H1 (cell line): ENCODE results near the gene FARP2. TPM values are rescaled to one million over a fixed set of nuclear protein-coding genes. Genes with fewer than 3 reads are reported as not detected.

Experiments used
- CTCF ChIA-PET: fragments of 300-600 bp; sonication (Branson Sonifier 250); formaldehyde crosslinking; loops from one replicate; lab custom pipeline; 2021; ENCODE audit not compliant: partially characterized antibody; lab: Charles Lee
- POLR2A ChIA-PET: fragments of 300-600 bp; sonication (Branson Sonifier 250); formaldehyde crosslinking; loops from one replicate; lab custom pipeline; 2021; ENCODE audit warnings: inconsistent platforms; ENCODE audit not compliant: partially characterized antibody; lab: Charles Lee
- DNase-seq, 2 experiments: peaks; one replicate each; pipeline versions ENCODE4 v3.0.0 to v3.0.0-alpha.2; 2010 to 2022; ENCODE audit warnings: low spot score in 2 of 2, low read depth in 1 of 2, mixed read lengths in 1 of 2
- FAIRE-seq: peaks from 2 replicates; lab custom pipeline; 2011; peaks lifted over from hg19 to GRCh38; lab: Jason Lieb, UNC
- H2AFZ ChIP-seq: 2 replicates; pipeline ENCODE4 v1.8.1; 2012; ENCODE audit warnings: low read length, inconsistent platforms
- H2AK5ac ChIP-seq: 2 replicates; pipeline ENCODE4 v1.6.1; 2013; ENCODE audit warnings: low read depth, low read length
- H2BK120ac ChIP-seq: replicated peaks from 2 replicates; pipeline ENCODE3; 2013; ENCODE audit warnings: low read depth, low read length, inconsistent platforms
- H2BK12ac ChIP-seq: 2 replicates; pipeline ENCODE4 v1.6.1; 2013; ENCODE audit warnings: low read depth, low read length
- H2BK15ac ChIP-seq: 2 replicates; pipeline ENCODE4 v1.6.1; 2013; ENCODE audit warnings: low read length
- H2BK20ac ChIP-seq: 2 replicates; pipeline ENCODE4 v1.6.1; 2013; ENCODE audit warnings: low read length
- H2BK5ac ChIP-seq: 2 replicates; pipeline ENCODE4 v1.6.1; 2013; ENCODE audit warnings: low read depth, low read length
- H3K14ac ChIP-seq: 2 replicates; pipeline ENCODE4 v1.6.1; 2013; ENCODE audit warnings: inconsistent platforms; ENCODE audit not compliant: insufficient read length
- H3K18ac ChIP-seq: 2 replicates; pipeline ENCODE4 v1.6.1; 2013; ENCODE audit warnings: low read length; ENCODE audit errors: extremely low read depth
- H3K23ac ChIP-seq: 2 replicates; pipeline ENCODE4 v1.6.1; 2013; ENCODE audit warnings: inconsistent platforms; ENCODE audit not compliant: insufficient read length
- H3K23me2 ChIP-seq: 2 replicates; pipeline ENCODE4 v1.6.1; 2013; ENCODE audit warnings: low read depth, low read length
- H3K27ac ChIP-seq: 2 replicates; pipeline ENCODE4 v1.6.1; 2011; ENCODE audit warnings: low read depth, low read length, inconsistent platforms
- H3K27me3 ChIP-seq, 4 experiments: replicated peaks in 1 of 4; 1 replicate in 1 of 4; 2 replicates in 3 of 4; pipeline versions ENCODE4 v1.6.1 to v1.8.1; 2011 to 2013; ENCODE audit warnings: low read length in 3 of 4, mild to moderate bottlenecking in 3 of 4, inconsistent platforms in 2 of 4, mixed read lengths in 2 of 4, moderate library complexity in 1 of 4; ENCODE audit not compliant: control insufficient read depth in 3 of 4, insufficient read depth in 3 of 4; ENCODE audit errors: extremely low read depth in 1 of 4
- H3K36me3 ChIP-seq, 4 experiments: 2 replicates each; pipeline versions ENCODE4 v1.6.1 to v1.8.1; 2011 to 2013; ENCODE audit warnings: mild to moderate bottlenecking in 4 of 4, low read length in 3 of 4, moderate library complexity in 2 of 4, control low read depth in 1 of 4, inconsistent platforms in 1 of 4; ENCODE audit not compliant: insufficient read depth in 4 of 4, control insufficient read depth in 2 of 4
- H3K4ac ChIP-seq: replicated peaks from 2 replicates; pipeline ENCODE3; 2013; ENCODE audit warnings: low read length, low read depth, mixed read lengths, inconsistent platforms; ENCODE audit not compliant: insufficient read length
- H3K4me1 ChIP-seq, 4 experiments: replicated peaks in 1 of 4; 1 replicate in 1 of 4; 2 replicates in 3 of 4; pipeline versions ENCODE4 v1.6.1 to v1.8.1; 2011 to 2013; ENCODE audit warnings: low read length in 3 of 4, inconsistent platforms in 2 of 4, mixed read lengths in 1 of 4; ENCODE audit not compliant: insufficient read depth in 4 of 4, control insufficient read depth in 3 of 4
- H3K4me2 ChIP-seq, 2 experiments: 2 replicates each; pipeline versions ENCODE4 v1.6.1 to v1.8.1; 2011 to 2013; ENCODE audit warnings: low read depth in 2 of 2, low read length in 2 of 2, control low read depth in 1 of 2, inconsistent platforms in 1 of 2, mild to moderate bottlenecking in 1 of 2; ENCODE audit not compliant: insufficient read depth in 1 of 2
- H3K4me3 ChIP-seq, 4 experiments: fragments of 200-600, 300-600 bp in 1 of 4; sonication (generic), shearing (Covaris generic), sonication (Bioruptor Twin) in 1 of 4; 2 replicates each; pipeline versions ENCODE4 v1.5.1 to v1.8.1; 2011 to 2016; ENCODE audit warnings: low read length in 4 of 4, low read depth in 3 of 4, control low read depth in 2 of 4, inconsistent platforms in 2 of 4, mild to moderate bottlenecking in 2 of 4, mixed read lengths in 1 of 4, moderate library complexity in 1 of 4; ENCODE audit not compliant: insufficient read depth in 2 of 4; ENCODE audit errors: extremely low read depth in 1 of 4
- H3K56ac ChIP-seq: replicated peaks from 2 replicates; pipeline ENCODE3; 2013; ENCODE audit warnings: low read depth, mild to moderate bottlenecking, mixed read lengths, low read length, inconsistent platforms; ENCODE audit not compliant: insufficient read length
- H3K79me1 ChIP-seq: 2 replicates; pipeline ENCODE4 v1.6.1; 2013; ENCODE audit warnings: low read depth, low read length, control low read depth
- H3K79me2 ChIP-seq, 2 experiments: 2 replicates each; pipeline versions ENCODE4 v1.6.1 to v1.8.1; 2012 to 2013; ENCODE audit warnings: low read length in 2 of 2, mild to moderate bottlenecking in 2 of 2, inconsistent platforms in 1 of 2; ENCODE audit not compliant: insufficient read depth in 2 of 2, control insufficient read depth in 1 of 2
- H3K9ac ChIP-seq, 4 experiments: replicated peaks in 1 of 4; 1 replicate in 1 of 4; 2 replicates in 3 of 4; pipeline versions ENCODE4 v1.6.1 to v1.8.1; 2011 to 2013; ENCODE audit warnings: low read depth in 3 of 4, low read length in 3 of 4, control low read depth in 2 of 4, mild to moderate bottlenecking in 2 of 4, moderate library complexity in 2 of 4, inconsistent platforms in 1 of 4; ENCODE audit errors: extremely low read depth in 1 of 4
- H3K9me3 ChIP-seq, 2 experiments: 2 replicates each; pipeline versions ENCODE4 v1.6.1 to v1.8.1; 2012 to 2013; ENCODE audit warnings: mild to moderate bottlenecking in 2 of 2, moderate library complexity in 2 of 2, control low read depth in 1 of 2, inconsistent platforms in 1 of 2, low read depth in 1 of 2, low read length in 1 of 2, mixed read lengths in 1 of 2; ENCODE audit not compliant: insufficient read depth in 2 of 2
- H4K20me1 ChIP-seq, 2 experiments: replicated peaks in 1 of 2; 2 replicates each; pipeline versions ENCODE3 to v1.8.1; 2011 to 2013; ENCODE audit warnings: inconsistent platforms in 2 of 2, low read length in 2 of 2, mild to moderate bottlenecking in 1 of 2; ENCODE audit not compliant: insufficient read depth in 2 of 2, control insufficient read depth in 1 of 2
- H4K5ac ChIP-seq: 2 replicates; pipeline ENCODE4 v1.6.1; 2013; ENCODE audit warnings: low read length, low read depth, mixed read lengths, inconsistent platforms; ENCODE audit not compliant: insufficient read length
- H4K8ac ChIP-seq: 2 replicates; pipeline ENCODE4 v1.8.0; 2013; ENCODE audit warnings: mild to moderate bottlenecking, moderate library complexity, low read length, inconsistent platforms; ENCODE audit not compliant: insufficient read depth; ENCODE audit errors: extremely low read depth
- H4K91ac ChIP-seq: replicated peaks from 2 replicates; pipeline ENCODE3; 2013; ENCODE audit warnings: low read length, mixed read lengths, inconsistent platforms; ENCODE audit not compliant: insufficient read length
- SUZ12 ChIP-seq: fragments of 200-600 bp; sonication (generic); IDR thresholded peaks from 2 replicates; pipeline ENCODE4 v1.6.1; 2012; ENCODE audit warnings: mild to moderate bottlenecking, inconsistent platforms, low read length, moderate library complexity, mixed read lengths
- WGBS, 2 experiments: shearing (Covaris generic) in 1 of 2; methylation state at CpG; one replicate each; pipeline versions ENCODE4 v1.1.6 to v1.1.7; 2013 to 2015; ENCODE audit warnings: low lambda C conversion rate in 2 of 2, mixed read lengths in 2 of 2, inconsistent platforms in 1 of 2, low coverage in 1 of 2, missing lambda C conversion rate in 1 of 2; ENCODE audit not compliant: insufficient replicate concordance in 2 of 2, insufficient coverage in 1 of 2, insufficient read length in 1 of 2; ENCODE audit errors: extremely low coverage in 1 of 2, missing lambda C conversion rate in 1 of 2; 5-methylcytosine and 5-hydroxymethylcytosine counted together
- polyA plus RNA-seq, 7 experiments: library from polyadenylated mRNA; depleted of rRNA in 3 of 7; stranded (reverse) in 5 of 7; unstranded in 2 of 7; fragments of >200 nt in 5 of 7; fragments of 200-250 nt in 2 of 7; gene quantifications; 1 replicate in 5 of 7; 2 replicates in 1 of 7; 4 replicates in 1 of 7; pipeline versions ENCODE4 v1.2.1 to v1.2.3, GENCODE V29; 2011 to 2013; ENCODE audit warnings: missing spikeins in 2 of 7, mixed read lengths in 2 of 7
- total RNA-seq: library from RNA; stranded (reverse); fragmentation: NEBNext Ultra II Directional; extraction: Animal tissue kit (Norgen Biotek cat#: 25700); gene quantifications from 2 replicates; pipeline ENCODE4 v1.2.1, GENCODE V29; 2021
- TF ChIP-seq, protein P1 (sequence below): IDR thresholded peaks from 2 replicates; pipeline ENCODE4 v1.6.1; 2012; ENCODE audit warnings: low read length, inconsistent platforms

Gene FARP2
- total and polyA plus RNA-seq, 2 of the 8 experiments (the other 6 are each of a cell fraction or from before 2014, with no cell fraction given) = 12.4 to 33.4 TPM

GRCh38 chr2:241456546-241456945 lies 100.5 kb downstream of the FARP2 start:
- peaks cover 0 to 2% of the 10 kb centered on the region in 2 experiments for H4K20me1 ChIP-seq
- H4K91ac ChIP-seq = no peak overlapping the region
- no peak overlapping the region for H3K23ac ChIP-seq
- no peaks in the 10 kb centered on the region for H3K9me3 ChIP-seq
- no peak overlapping the region for H2AFZ ChIP-seq
- no peak overlapping the region for H3K27ac ChIP-seq
- H3K18ac ChIP-seq = no peak overlapping the region
- no peak overlapping the region for H3K14ac ChIP-seq
- CTCF ChIA-PET = no interaction called here
- no peak overlapping the region for H3K56ac ChIP-seq
- H3K23me2 ChIP-seq = no peaks in the 10 kb centered on the region
- no peaks in the 10 kb centered on the region for H3K36me3 ChIP-seq
- H3K79me2 ChIP-seq = no peaks in the 10 kb centered on the region
- H3K4me1 ChIP-seq = 0 out of 7 replicates have a peak, but pooled peaks cover 0 to 4% (median 0%) of the 10 kb centered on the region in 4 experiments
- FAIRE-seq = no peak
- H2BK15ac ChIP-seq = no peak overlapping the region
- H4K5ac ChIP-seq = no peak overlapping the region
- H2BK5ac ChIP-seq = no peak overlapping the region
- H3K27me3 ChIP-seq = no peaks in the 10 kb centered on the region; a peak in 1 of 7 replicates
- H2BK12ac ChIP-seq = no peak overlapping the region
- H3K4me2 ChIP-seq = no peak overlapping the region
- no peak overlapping the region for H3K4ac ChIP-seq
- no peak for DNase-seq
- 86% methylated on average over 11 of the region's 11 CpGs; no CpG with 5 or more reads in 1 of the 2 experiments for WGBS, 2 experiments
- H2AK5ac ChIP-seq = no peak overlapping the region
- no peak overlapping the region for H3K9ac ChIP-seq
- no peaks in the 10 kb centered on the region for H3K79me1 ChIP-seq
- H2BK20ac ChIP-seq = no peak overlapping the region
- TF ChIP-seq SUZ12 = no peak
- TF ChIP-seq, protein P1, sequence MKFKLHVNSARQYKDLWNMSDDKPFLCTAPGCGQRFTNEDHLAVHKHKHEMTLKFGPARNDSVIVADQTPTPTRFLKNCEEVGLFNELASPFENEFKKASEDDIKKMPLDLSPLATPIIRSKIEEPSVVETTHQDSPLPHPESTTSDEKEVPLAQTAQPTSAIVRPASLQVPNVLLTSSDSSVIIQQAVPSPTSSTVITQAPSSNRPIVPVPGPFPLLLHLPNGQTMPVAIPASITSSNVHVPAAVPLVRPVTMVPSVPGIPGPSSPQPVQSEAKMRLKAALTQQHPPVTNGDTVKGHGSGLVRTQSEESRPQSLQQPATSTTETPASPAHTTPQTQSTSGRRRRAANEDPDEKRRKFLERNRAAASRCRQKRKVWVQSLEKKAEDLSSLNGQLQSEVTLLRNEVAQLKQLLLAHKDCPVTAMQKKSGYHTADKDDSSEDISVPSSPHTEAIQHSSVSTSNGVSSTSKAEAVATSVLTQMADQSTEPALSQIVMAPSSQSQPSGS = no peak
- TF ChIP-seq, all 59 proteins: peak for 0
- POLR2A ChIA-PET = no interaction called here
- Histone ChIP-seq H3K4me3 (no peak overlapping the region), H4K8ac (no peak overlapping the region), H2BK120ac (no peak overlapping the region)
